ENCODE data around the gene RWDD4.

Gene RWDD4

GRCh38 chr4:183659029-183659871, at the start of gene RWDD4, which contains the start of gene TRAPPC11:
RWDD4 (minus strand) TSS chr4:183659185; CDS start chr4:183658952, 233 bp downstream.
TRAPPC11 (plus strand) TSS chr4:183659293; CDS start chr4:183663868, 4,575 bp downstream.
- DNase-seq, result peak; percentile 99

GRCh38 chr4:183702492-183702891, 43.5 kb upstream of the RWDD4 start:
- no peak for DNase-seq

GRCh38 chr4:183700407-183700806, 41.4 kb upstream of the RWDD4 start:
- DNase-seq, result no peak

GRCh38 chr4:183698909-183699308, 39.9 kb upstream of the RWDD4 start:
- DNase-seq, result no peak

- no peak for DNase-seq
Measured at GRCh38 chr4:183691897-183692296, 32.9 kb upstream of the RWDD4 start.

- no peak for DNase-seq
Measured at GRCh38 chr4:183691006-183691405, 32.0 kb upstream of the RWDD4 start.

GRCh38 chr4:183688216-183688615, 29.2 kb upstream of the RWDD4 start:
- no peak for DNase-seq

GRCh38 chr4:183686461-183686860, 27.5 kb upstream of the RWDD4 start:
- no peak for DNase-seq

- DNase-seq, result no peak
Measured at GRCh38 chr4:183681119-183681518, 22.1 kb upstream of the RWDD4 start.

- DNase-seq, result peak; percentile 59
Measured at GRCh38 chr4:183675625-183676024, 16.6 kb upstream of the RWDD4 start.

- DNase-seq, result no peak
Measured at GRCh38 chr4:183674153-183674552, 15.2 kb upstream of the RWDD4 start.

GRCh38 chr4:183670960-183671555, 12.1 kb upstream of the RWDD4 start:
- no peak for DNase-seq

- DNase-seq, result no peak
Measured at GRCh38 chr4:183670251-183670650, 11.3 kb upstream of the RWDD4 start.

GRCh38 chr4:183666088-183666487, 7.1 kb upstream of the RWDD4 start:
- no peak for DNase-seq

- DNase-seq, result no peak
Measured at GRCh38 chr4:183659872-183660242, 872 bp upstream of the RWDD4 start.

- DNase-seq, result no peak
Measured at GRCh38 chr4:183658362-183659028, 490 bp downstream of the RWDD4 start.

GRCh38 chr4:183657564-183657963, 1.4 kb downstream of the RWDD4 start:
- no peak for DNase-seq

- DNase-seq, result no peak
Measured at GRCh38 chr4:183645326-183645725, 13.7 kb downstream of the RWDD4 start.

- no peak for DNase-seq
Measured at GRCh38 chr4:183639291-183639690, 19.7 kb downstream of the RWDD4 start.

- DNase-seq, result peak; percentile 42
Measured at GRCh38 chr4:183638436-183638835, 20.5 kb downstream of the RWDD4 start.

GRCh38 chr4:183637461-183637860, 21.5 kb downstream of the RWDD4 start:
- DNase-seq, result no peak

GRCh38 chr4:183636923-183637322, 22.1 kb downstream of the RWDD4 start:
- DNase-seq, result no peak

- DNase-seq, result no peak
Measured at GRCh38 chr4:183636503-183636902, 22.5 kb downstream of the RWDD4 start.

GRCh38 chr4:183635741-183636140, 23.2 kb downstream of the RWDD4 start:
- DNase-seq, result no peak
